WTC11 (cell line): Measurements from ENCODE around the gene BEST4. TPM values are rescaled to one million over a fixed set of nuclear protein-coding genes. Genes with fewer than 3 reads are reported as not detected.

Source experiments
- CBFB ChIP-seq: sonication (generic); formaldehyde crosslinking; IDR thresholded peaks from 2 replicates; pipeline ENCODE4 v1.8.1; 2022; ENCODE audit warnings: mild to moderate bottlenecking, low read depth, missing genetic modification reagents
- CREB1 ChIP-seq: sonication (generic); formaldehyde crosslinking; IDR thresholded peaks from 2 replicates; pipeline ENCODE4 v1.8.0; 2023; ENCODE audit warnings: mild to moderate bottlenecking, missing genetic modification reagents
- CREM ChIP-seq: sonication (generic); formaldehyde crosslinking; IDR thresholded peaks from 2 replicates; pipeline ENCODE4 v1.8.1; 2022; ENCODE audit warnings: mild to moderate bottlenecking, missing genetic modification reagents, moderate library complexity
- ELF4 ChIP-seq: sonication (generic); formaldehyde crosslinking; IDR thresholded peaks from 2 replicates; pipeline ENCODE4 v1.8.1; 2022; ENCODE audit warnings: low read depth, mild to moderate bottlenecking, moderate library complexity, missing genetic modification reagents
- ESRRA ChIP-seq: sonication (generic); formaldehyde crosslinking; IDR thresholded peaks from 2 replicates; pipeline ENCODE4 v1.8.1; 2022; ENCODE audit warnings: mild to moderate bottlenecking, missing genetic modification reagents, borderline replicate concordance
- GABPB1 ChIP-seq: sonication (generic); formaldehyde crosslinking; IDR thresholded peaks from 2 replicates; pipeline ENCODE4 v1.8.1; 2023; ENCODE audit warnings: mild to moderate bottlenecking, missing genetic modification reagents
- NFE2L1 ChIP-seq: sonication (generic); formaldehyde crosslinking; IDR thresholded peaks from 2 replicates; pipeline ENCODE4 v1.8.1; 2023; ENCODE audit warnings: missing genetic modification reagents
- NFYB ChIP-seq: sonication (generic); formaldehyde crosslinking; conservative IDR thresholded peaks from 2 replicates; pipeline ENCODE4 v1.8.0; 2022; ENCODE audit warnings: low read depth, missing genetic modification reagents
- NR1H2 ChIP-seq: sonication (generic); formaldehyde crosslinking; IDR thresholded peaks from 2 replicates; pipeline ENCODE4 v1.9.0; 2021; ENCODE audit warnings: mild to moderate bottlenecking, moderate library complexity, missing genetic modification reagents
- NR3C1 ChIP-seq: sonication (generic); formaldehyde crosslinking; conservative IDR thresholded peaks from 2 replicates; pipeline ENCODE4 v1.8.1; 2023; ENCODE audit warnings: low read depth, mild to moderate bottlenecking, missing genetic modification reagents
- SMAD4 ChIP-seq: sonication (generic); formaldehyde crosslinking; IDR thresholded peaks from 2 replicates; pipeline ENCODE4 v1.8.0; 2022; ENCODE audit warnings: mild to moderate bottlenecking, missing genetic modification reagents
- ZNF423 ChIP-seq: fragments of 250-450 bp; sonication (Bioruptor Pico); IDR thresholded peaks from 2 replicates; pipeline ENCODE4 v2.1.2; 2022; ENCODE audit warnings: mild to moderate bottlenecking, moderate library complexity
- total RNA-seq: library from RNA; stranded (reverse); gene quantifications from 3 replicates; pipeline ENCODE4 v1.2.3, GENCODE V29; 2021
- TF ChIP-seq, protein P1 (sequence below): sonication (generic); formaldehyde crosslinking; IDR thresholded peaks from 2 replicates; pipeline ENCODE4 v1.8.0; 2022; ENCODE audit warnings: missing genetic modification reagents
- TF ChIP-seq, protein P2 (sequence below): sonication (generic); formaldehyde crosslinking; IDR thresholded peaks from 2 replicates; pipeline ENCODE4 v1.8.1; 2022; ENCODE audit warnings: low read depth, missing genetic modification reagents, borderline replicate concordance
- TF ChIP-seq, protein P3 (sequence below): sonication (generic); formaldehyde crosslinking; IDR thresholded peaks from 2 replicates; pipeline ENCODE4 v1.8.1; 2023; ENCODE audit warnings: mild to moderate bottlenecking, missing genetic modification reagents, moderate library complexity
- TF ChIP-seq, protein P4 (sequence below): fragments of 250-450 bp; sonication (Bioruptor Pico); IDR thresholded peaks from 2 replicates; pipeline ENCODE4 v1.9.0; 2021; ENCODE audit warnings: moderate library complexity, mild to moderate bottlenecking, inconsistent platforms, borderline replicate concordance
- TF ChIP-seq, protein P5 (sequence below): fragments of 250-450 bp; sonication (Bioruptor Pico); IDR thresholded peaks from 2 replicates; pipeline ENCODE4 v1.9.0; 2021; ENCODE audit warnings: mild to moderate bottlenecking, borderline replicate concordance
- TF ChIP-seq, protein P6 (sequence below): sonication (generic); formaldehyde crosslinking; IDR thresholded peaks from 2 replicates; pipeline ENCODE4 v1.8.0; 2023; ENCODE audit warnings: mild to moderate bottlenecking, missing genetic modification reagents
- TF ChIP-seq, protein P7 (sequence below): sonication (generic); formaldehyde crosslinking; IDR thresholded peaks from 2 replicates; pipeline ENCODE4 v1.8.1; 2023; ENCODE audit warnings: mild to moderate bottlenecking, missing genetic modification reagents
- TF ChIP-seq, protein P8 (sequence below): sonication (generic); formaldehyde crosslinking; IDR thresholded peaks from 2 replicates; pipeline ENCODE4 v1.8.0; 2023; ENCODE audit warnings: missing genetic modification reagents

BEST4 gene
- total RNA-seq, 1 experiment from 2014 or later = 1.6 TPM

DNA sequence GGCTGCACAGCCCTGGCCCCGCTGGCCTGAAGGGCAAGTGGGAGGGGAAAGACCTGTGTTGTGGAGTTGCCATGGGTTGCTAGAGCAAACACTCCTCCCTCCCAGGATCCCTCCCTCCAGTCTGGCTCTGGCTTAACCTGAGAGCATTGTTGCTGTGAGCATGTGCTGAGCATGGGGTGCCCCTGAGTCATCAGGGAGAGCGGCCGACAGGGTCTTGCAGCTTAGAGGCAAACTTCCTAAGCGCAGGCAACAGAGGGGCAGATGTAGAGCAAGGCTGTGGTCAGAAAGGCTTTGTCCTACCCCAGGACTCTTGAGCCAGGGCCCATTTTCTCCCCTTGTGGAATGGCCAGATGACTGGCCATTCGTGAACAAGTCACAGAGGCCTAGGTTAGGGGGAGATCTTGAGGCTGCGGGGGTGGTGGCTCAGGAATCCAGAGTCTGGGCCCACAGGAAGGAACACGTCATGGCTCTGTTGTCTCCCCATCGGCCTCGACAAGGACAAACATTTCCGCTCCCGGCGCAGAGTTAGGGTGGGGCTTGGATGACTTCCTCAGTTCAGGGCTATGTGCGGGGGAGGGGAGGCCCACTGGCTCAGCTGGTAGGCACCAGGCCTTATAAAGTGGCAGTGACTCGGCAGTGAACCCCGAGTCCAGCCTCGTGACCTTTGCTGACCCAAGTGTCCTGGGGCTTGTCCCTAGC, 19.5 kb upstream of the BEST4 start (continued):
- TF ChIP-seq, protein P1, sequence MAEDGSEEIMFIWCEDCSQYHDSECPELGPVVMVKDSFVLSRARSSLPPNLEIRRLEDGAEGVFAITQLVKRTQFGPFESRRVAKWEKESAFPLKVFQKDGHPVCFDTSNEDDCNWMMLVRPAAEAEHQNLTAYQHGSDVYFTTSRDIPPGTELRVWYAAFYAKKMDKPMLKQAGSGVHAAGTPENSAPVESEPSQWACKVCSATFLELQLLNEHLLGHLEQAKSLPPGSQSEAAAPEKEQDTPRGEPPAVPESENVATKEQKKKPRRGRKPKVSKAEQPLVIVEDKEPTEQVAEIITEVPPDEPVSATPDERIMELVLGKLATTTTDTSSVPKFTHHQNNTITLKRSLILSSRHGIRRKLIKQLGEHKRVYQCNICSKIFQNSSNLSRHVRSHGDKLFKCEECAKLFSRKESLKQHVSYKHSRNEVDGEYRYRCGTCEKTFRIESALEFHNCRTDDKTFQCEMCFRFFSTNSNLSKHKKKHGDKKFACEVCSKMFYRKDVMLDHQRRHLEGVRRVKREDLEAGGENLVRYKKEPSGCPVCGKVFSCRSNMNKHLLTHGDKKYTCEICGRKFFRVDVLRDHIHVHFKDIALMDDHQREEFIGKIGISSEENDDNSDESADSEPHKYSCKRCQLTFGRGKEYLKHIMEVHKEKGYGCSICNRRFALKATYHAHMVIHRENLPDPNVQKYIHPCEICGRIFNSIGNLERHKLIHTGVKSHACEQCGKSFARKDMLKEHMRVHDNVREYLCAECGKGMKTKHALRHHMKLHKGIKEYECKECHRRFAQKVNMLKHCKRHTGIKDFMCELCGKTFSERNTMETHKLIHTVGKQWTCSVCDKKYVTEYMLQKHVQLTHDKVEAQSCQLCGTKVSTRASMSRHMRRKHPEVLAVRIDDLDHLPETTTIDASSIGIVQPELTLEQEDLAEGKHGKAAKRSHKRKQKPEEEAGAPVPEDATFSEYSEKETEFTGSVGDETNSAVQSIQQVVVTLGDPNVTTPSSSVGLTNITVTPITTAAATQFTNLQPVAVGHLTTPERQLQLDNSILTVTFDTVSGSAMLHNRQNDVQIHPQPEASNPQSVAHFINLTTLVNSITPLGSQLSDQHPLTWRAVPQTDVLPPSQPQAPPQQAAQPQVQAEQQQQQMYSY (CRISPR knock-in tag) = no peak
- TF ChIP-seq GABPB1 (CRISPR knock-in tag) (peak; percentile 85), NFE2L1 (peak; percentile 13; the same call in 1 of the 2 replicates), CREM (CRISPR knock-in tag) (peak; percentile 30; the same call in 1 of the 2 replicates), NR3C1 (CRISPR knock-in tag) (no peak), ESRRA (no peak), NR1H2 (CRISPR knock-in tag) (no peak), ZNF423 (CRISPR knock-in tag) (no peak), ELF4 (CRISPR knock-in tag) (no peak), CREB1 (no peak), SMAD4 (CRISPR knock-in tag) (no peak), CBFB (CRISPR knock-in tag) (no peak), NFYB (no peak)
- TF ChIP-seq, protein P2, sequence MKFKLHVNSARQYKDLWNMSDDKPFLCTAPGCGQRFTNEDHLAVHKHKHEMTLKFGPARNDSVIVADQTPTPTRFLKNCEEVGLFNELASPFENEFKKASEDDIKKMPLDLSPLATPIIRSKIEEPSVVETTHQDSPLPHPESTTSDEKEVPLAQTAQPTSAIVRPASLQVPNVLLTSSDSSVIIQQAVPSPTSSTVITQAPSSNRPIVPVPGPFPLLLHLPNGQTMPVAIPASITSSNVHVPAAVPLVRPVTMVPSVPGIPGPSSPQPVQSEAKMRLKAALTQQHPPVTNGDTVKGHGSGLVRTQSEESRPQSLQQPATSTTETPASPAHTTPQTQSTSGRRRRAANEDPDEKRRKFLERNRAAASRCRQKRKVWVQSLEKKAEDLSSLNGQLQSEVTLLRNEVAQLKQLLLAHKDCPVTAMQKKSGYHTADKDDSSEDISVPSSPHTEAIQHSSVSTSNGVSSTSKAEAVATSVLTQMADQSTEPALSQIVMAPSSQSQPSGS (CRISPR knock-in tag) = no peak
- TF ChIP-seq, protein P3, sequence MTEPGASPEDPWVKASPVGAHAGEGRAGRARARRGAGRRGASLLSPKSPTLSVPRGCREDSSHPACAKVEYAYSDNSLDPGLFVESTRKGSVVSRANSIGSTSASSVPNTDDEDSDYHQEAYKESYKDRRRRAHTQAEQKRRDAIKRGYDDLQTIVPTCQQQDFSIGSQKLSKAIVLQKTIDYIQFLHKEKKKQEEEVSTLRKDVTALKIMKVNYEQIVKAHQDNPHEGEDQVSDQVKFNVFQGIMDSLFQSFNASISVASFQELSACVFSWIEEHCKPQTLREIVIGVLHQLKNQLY (CRISPR knock-in tag) = no peak
- TF ChIP-seq, protein P4, sequence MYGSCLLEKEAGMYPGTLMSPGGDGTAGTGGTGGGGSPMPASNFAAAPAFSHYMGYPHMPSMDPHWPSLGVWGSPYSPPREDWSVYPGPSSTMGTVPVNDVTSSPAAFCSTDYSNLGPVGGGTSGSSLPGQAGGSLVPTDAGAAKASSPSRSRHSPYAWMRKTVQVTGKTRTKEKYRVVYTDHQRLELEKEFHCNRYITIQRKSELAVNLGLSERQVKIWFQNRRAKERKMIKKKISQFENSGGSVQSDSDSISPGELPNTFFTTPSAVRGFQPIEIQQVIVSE = no peak
- TF ChIP-seq, protein P5, sequence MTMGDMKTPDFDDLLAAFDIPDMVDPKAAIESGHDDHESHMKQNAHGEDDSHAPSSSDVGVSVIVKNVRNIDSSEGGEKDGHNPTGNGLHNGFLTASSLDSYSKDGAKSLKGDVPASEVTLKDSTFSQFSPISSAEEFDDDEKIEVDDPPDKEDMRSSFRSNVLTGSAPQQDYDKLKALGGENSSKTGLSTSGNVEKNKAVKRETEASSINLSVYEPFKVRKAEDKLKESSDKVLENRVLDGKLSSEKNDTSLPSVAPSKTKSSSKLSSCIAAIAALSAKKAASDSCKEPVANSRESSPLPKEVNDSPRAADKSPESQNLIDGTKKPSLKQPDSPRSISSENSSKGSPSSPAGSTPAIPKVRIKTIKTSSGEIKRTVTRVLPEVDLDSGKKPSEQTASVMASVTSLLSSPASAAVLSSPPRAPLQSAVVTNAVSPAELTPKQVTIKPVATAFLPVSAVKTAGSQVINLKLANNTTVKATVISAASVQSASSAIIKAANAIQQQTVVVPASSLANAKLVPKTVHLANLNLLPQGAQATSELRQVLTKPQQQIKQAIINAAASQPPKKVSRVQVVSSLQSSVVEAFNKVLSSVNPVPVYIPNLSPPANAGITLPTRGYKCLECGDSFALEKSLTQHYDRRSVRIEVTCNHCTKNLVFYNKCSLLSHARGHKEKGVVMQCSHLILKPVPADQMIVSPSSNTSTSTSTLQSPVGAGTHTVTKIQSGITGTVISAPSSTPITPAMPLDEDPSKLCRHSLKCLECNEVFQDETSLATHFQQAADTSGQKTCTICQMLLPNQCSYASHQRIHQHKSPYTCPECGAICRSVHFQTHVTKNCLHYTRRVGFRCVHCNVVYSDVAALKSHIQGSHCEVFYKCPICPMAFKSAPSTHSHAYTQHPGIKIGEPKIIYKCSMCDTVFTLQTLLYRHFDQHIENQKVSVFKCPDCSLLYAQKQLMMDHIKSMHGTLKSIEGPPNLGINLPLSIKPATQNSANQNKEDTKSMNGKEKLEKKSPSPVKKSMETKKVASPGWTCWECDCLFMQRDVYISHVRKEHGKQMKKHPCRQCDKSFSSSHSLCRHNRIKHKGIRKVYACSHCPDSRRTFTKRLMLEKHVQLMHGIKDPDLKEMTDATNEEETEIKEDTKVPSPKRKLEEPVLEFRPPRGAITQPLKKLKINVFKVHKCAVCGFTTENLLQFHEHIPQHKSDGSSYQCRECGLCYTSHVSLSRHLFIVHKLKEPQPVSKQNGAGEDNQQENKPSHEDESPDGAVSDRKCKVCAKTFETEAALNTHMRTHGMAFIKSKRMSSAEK (CRISPR knock-in tag) = peak; percentile 16
- TF ChIP-seq, protein P6, sequence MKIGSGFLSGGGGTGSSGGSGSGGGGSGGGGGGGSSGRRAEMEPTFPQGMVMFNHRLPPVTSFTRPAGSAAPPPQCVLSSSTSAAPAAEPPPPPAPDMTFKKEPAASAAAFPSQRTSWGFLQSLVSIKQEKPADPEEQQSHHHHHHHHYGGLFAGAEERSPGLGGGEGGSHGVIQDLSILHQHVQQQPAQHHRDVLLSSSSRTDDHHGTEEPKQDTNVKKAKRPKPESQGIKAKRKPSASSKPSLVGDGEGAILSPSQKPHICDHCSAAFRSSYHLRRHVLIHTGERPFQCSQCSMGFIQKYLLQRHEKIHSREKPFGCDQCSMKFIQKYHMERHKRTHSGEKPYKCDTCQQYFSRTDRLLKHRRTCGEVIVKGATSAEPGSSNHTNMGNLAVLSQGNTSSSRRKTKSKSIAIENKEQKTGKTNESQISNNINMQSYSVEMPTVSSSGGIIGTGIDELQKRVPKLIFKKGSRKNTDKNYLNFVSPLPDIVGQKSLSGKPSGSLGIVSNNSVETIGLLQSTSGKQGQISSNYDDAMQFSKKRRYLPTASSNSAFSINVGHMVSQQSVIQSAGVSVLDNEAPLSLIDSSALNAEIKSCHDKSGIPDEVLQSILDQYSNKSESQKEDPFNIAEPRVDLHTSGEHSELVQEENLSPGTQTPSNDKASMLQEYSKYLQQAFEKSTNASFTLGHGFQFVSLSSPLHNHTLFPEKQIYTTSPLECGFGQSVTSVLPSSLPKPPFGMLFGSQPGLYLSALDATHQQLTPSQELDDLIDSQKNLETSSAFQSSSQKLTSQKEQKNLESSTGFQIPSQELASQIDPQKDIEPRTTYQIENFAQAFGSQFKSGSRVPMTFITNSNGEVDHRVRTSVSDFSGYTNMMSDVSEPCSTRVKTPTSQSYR (CRISPR knock-in tag) = peak; percentile 80
- TF ChIP-seq, protein P7, sequence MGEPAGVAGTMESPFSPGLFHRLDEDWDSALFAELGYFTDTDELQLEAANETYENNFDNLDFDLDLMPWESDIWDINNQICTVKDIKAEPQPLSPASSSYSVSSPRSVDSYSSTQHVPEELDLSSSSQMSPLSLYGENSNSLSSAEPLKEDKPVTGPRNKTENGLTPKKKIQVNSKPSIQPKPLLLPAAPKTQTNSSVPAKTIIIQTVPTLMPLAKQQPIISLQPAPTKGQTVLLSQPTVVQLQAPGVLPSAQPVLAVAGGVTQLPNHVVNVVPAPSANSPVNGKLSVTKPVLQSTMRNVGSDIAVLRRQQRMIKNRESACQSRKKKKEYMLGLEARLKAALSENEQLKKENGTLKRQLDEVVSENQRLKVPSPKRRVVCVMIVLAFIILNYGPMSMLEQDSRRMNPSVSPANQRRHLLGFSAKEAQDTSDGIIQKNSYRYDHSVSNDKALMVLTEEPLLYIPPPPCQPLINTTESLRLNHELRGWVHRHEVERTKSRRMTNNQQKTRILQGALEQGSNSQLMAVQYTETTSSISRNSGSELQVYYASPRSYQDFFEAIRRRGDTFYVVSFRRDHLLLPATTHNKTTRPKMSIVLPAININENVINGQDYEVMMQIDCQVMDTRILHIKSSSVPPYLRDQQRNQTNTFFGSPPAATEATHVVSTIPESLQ = no peak
- TF ChIP-seq, protein P8, sequence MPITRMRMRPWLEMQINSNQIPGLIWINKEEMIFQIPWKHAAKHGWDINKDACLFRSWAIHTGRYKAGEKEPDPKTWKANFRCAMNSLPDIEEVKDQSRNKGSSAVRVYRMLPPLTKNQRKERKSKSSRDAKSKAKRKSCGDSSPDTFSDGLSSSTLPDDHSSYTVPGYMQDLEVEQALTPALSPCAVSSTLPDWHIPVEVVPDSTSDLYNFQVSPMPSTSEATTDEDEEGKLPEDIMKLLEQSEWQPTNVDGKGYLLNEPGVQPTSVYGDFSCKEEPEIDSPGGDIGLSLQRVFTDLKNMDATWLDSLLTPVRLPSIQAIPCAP (CRISPR knock-in tag) = no peak
